A549 (cell line): ENCODE results near the gene TMC5. TPM values are rescaled to one million over a fixed set of nuclear protein-coding genes. Genes with fewer than 3 reads are reported as not detected.

Source experiments
- ATAC-seq, 2 experiments: fragments of 200-7000 bp in 1 of 2; fragments of >200 bp in 1 of 2; cut with Nextera tagmentation in 1 of 2; cut with Tn5 transposase in 1 of 2; 3 replicates each; pipeline versions ENCODE4 v1.8.0 to v1.9.1; 2018 to 2020; ENCODE audit warnings: mild to moderate bottlenecking in 1 of 2, moderate library complexity in 1 of 2
- CTCF ChIA-PET: fragments of 300-600 bp; sonication (Branson Sonifier 250); formaldehyde crosslinking; extraction: SDS; loops from one replicate; lab custom pipeline; 2021; ENCODE audit warnings: antibody characterized with exemption, inconsistent platforms; lab: Yijun Ruan, JAX
- POLR2A ChIA-PET: fragments of 350-600 bp; formaldehyde crosslinking; extraction: SDS; loops from one replicate; lab custom pipeline; 2021; ENCODE audit warnings: antibody characterized with exemption, inconsistent platforms; lab: Yijun Ruan, JAX
- DNase-seq, 2 experiments: peaks; one replicate each; pipeline versions ENCODE4 v3.0.0 to v3.0.0-alpha.2; 2011 to 2016; ENCODE audit warnings: low read depth in 1 of 2, low spot score in 1 of 2
- FAIRE-seq: peaks from 2 replicates; lab custom pipeline; 2011; peaks lifted over from hg19 to GRCh38; lab: Jason Lieb, UNC
- H3K27ac ChIP-seq, 2 experiments: fragments of >200 bp; sonication (Bioruptor Twin); formaldehyde crosslinking; 3 replicates each; pipeline ENCODE4 v1.5.1; 2016 to 2017
- H3K4me1 ChIP-seq: fragments of >200 bp; sonication (Bioruptor Twin); formaldehyde crosslinking; 3 replicates; pipeline ENCODE4 v1.6.1; 2016
- H3K4me2 ChIP-seq: fragments of >200 bp; sonication (Bioruptor Twin); formaldehyde crosslinking; 3 replicates; pipeline ENCODE4 v1.6.1; 2016
- H3K4me3 ChIP-seq: fragments of >200 bp; sonication (Bioruptor Twin); formaldehyde crosslinking; 3 replicates; pipeline ENCODE4 v1.5.1; 2016
- H3K9me3 ChIP-seq: fragments of >200 bp; sonication (Bioruptor Twin); formaldehyde crosslinking; 3 replicates; pipeline ENCODE4 v1.6.1; 2016
- BHLHE40 ChIP-seq: IDR thresholded peaks from 2 replicates; pipeline ENCODE4 v1.6.1; 2012; ENCODE audit warnings: low read depth, low read length, inconsistent platforms
- CBX2 ChIP-seq: fragments of 200-600 bp; sonication (generic); IDR thresholded peaks from 2 replicates; pipeline ENCODE4 v1.6.1; 2016; ENCODE audit warnings: low read depth, mild to moderate bottlenecking, borderline replicate concordance
- CBX8 ChIP-seq: fragments of 200-600 bp; sonication (generic); IDR thresholded peaks from 2 replicates; pipeline ENCODE4 v1.6.1; 2016
- CEBPB ChIP-seq, 2 experiments: fragments of >200 bp in 1 of 2; sonication (Bioruptor Twin) in 1 of 2; formaldehyde crosslinking in 1 of 2; IDR thresholded peaks; 2 replicates each; pipeline ENCODE4 v1.6.1; 2012 to 2016
- EHF ChIP-seq: fragments of 250-450 bp; sonication (Bioruptor Pico); IDR thresholded peaks from 2 replicates; pipeline ENCODE4 v1.5.0; 2020; ENCODE audit warnings: mild to moderate bottlenecking
- EHMT2 ChIP-seq: fragments of 200-600 bp; sonication (generic); IDR thresholded peaks from 2 replicates; pipeline ENCODE4 v1.6.1; 2016; ENCODE audit warnings: antibody characterized with exemption, low read depth, mild to moderate bottlenecking, moderate library complexity
- FOSB ChIP-seq: fragments of 250-450 bp; sonication (Bioruptor Pico); IDR thresholded peaks from 2 replicates; pipeline ENCODE4 v1.5.0; 2020; ENCODE audit warnings: mild to moderate bottlenecking, moderate library complexity
- GATA3 ChIP-seq: IDR thresholded peaks from 2 replicates; pipeline ENCODE4 v1.6.1; 2012; ENCODE audit warnings: borderline replicate concordance
- HOXA7 ChIP-seq: fragments of 250-450 bp; sonication (Bioruptor Pico); IDR thresholded peaks from 2 replicates; pipeline ENCODE4 v1.5.0; 2020; ENCODE audit warnings: mild to moderate bottlenecking, moderate library complexity
- JUN ChIP-seq, 2 experiments: fragments of >200 bp; sonication (Bioruptor Twin); formaldehyde crosslinking; IDR thresholded peaks; 2 replicates in 1 of 2; 3 replicates in 1 of 2; pipeline ENCODE4 v1.6.1; 2016 to 2017
- JUNB ChIP-seq: fragments of >200 bp; sonication (Bioruptor Twin); formaldehyde crosslinking; IDR thresholded peaks from 2 replicates; pipeline ENCODE4 v1.6.1; 2016
- MAZ ChIP-seq: fragments of 150-350 bp; IDR thresholded peaks from 2 replicates; pipeline ENCODE4 v1.6.1; 2014; ENCODE audit warnings: antibody characterized with exemption, low read depth, low read length, borderline replicate concordance
- NFE2L2 ChIP-seq: fragments of 150-350 bp; conservative IDR thresholded peaks from 2 replicates; pipeline ENCODE4 v1.6.1; 2014; ENCODE audit warnings: low read length
- NR3C1 ChIP-seq: fragments of >200 bp; sonication (Bioruptor Twin); formaldehyde crosslinking; IDR thresholded peaks from 3 replicates; pipeline ENCODE4 v1.6.1; 2017
- PBX3 ChIP-seq: IDR thresholded peaks from 2 replicates; pipeline ENCODE4 v1.6.1; 2012
- PHF8 ChIP-seq: fragments of 200-600 bp; sonication (generic); IDR thresholded peaks from 2 replicates; pipeline ENCODE4 v1.6.1; 2016; ENCODE audit warnings: low read depth, mild to moderate bottlenecking, antibody characterized with exemption, moderate library complexity, borderline replicate concordance
- POLR2A ChIP-seq: IDR thresholded peaks from 2 replicates; pipeline ENCODE4 v1.6.1; 2012; ENCODE audit warnings: mild to moderate bottlenecking, low read length
- RARB ChIP-seq: fragments of 250-450 bp; sonication (Bioruptor Pico); IDR thresholded peaks from 2 replicates; pipeline ENCODE4 v1.8.0; 2021; ENCODE audit warnings: mild to moderate bottlenecking, moderate library complexity
- RCOR1 ChIP-seq: fragments of 150-350 bp; IDR thresholded peaks from 2 replicates; pipeline ENCODE4 v1.6.1; 2014; ENCODE audit warnings: antibody characterized with exemption, low read length, low read depth
- RFX5 ChIP-seq: fragments of 450-650 bp; IDR thresholded peaks from 2 replicates; pipeline ENCODE4 v1.7.1; 2014; ENCODE audit warnings: antibody characterized with exemption, mild to moderate bottlenecking, moderate library complexity
- SREBF2 ChIP-seq: fragments of 450-650 bp; IDR thresholded peaks from 2 replicates; pipeline ENCODE4 v1.6.1; 2014; ENCODE audit warnings: mild to moderate bottlenecking, moderate library complexity
- ZC3H11A ChIP-seq: fragments of 450-650 bp; IDR thresholded peaks from 2 replicates; pipeline ENCODE4 v1.6.1; 2014; ENCODE audit warnings: antibody characterized with exemption, mild to moderate bottlenecking
- ZFP36 ChIP-seq: fragments of 450-650 bp; IDR thresholded peaks from 2 replicates; pipeline ENCODE4 v1.6.1; 2014; ENCODE audit warnings: borderline replicate concordance; ENCODE audit not compliant: partially characterized antibody
- ZSCAN20 ChIP-seq: fragments of 250-450 bp; sonication (Bioruptor Pico); IDR thresholded peaks from 2 replicates; pipeline ENCODE4 v1.8.0; 2022; ENCODE audit warnings: mild to moderate bottlenecking, moderate library complexity
- WGBS: methylation state at CpG from one replicate; pipeline ENCODE4 v1.1.6; 2017; ENCODE audit errors: missing lambda C conversion rate; 5-methylcytosine and 5-hydroxymethylcytosine counted together
- polyA plus RNA-seq, 4 experiments: library from polyadenylated mRNA; depleted of rRNA in 3 of 4; stranded (reverse); fragments of >200 nt; fragmentation: RNase III in 1 of 4; extraction: RNeasy Plus Mini Kit Qiagen cat#74134 plus additional on column Dnase treatment in 1 of 4; gene quantifications; 2 replicates in 3 of 4; 3 replicates in 1 of 4; pipeline ENCODE4 v1.2.3, GENCODE V29; 2011 to 2017
- TF ChIP-seq, protein P1 (sequence below): fragments of >200 bp; sonication (Bioruptor Twin); formaldehyde crosslinking; IDR thresholded peaks from 3 replicates; pipeline ENCODE4 v1.6.1; 2016
- TF ChIP-seq, protein P2 (sequence below): IDR thresholded peaks from 2 replicates; pipeline ENCODE4 v1.6.1; 2012; ENCODE audit warnings: low read depth, borderline replicate concordance
- TF ChIP-seq, protein P3 (sequence below): IDR thresholded peaks from 2 replicates; pipeline ENCODE4 v1.6.1; 2012
- TF ChIP-seq, protein P4 (sequence below): fragments of 250-450 bp; sonication (Bioruptor Pico); IDR thresholded peaks from 2 replicates; pipeline ENCODE4 v1.5.0; 2020; ENCODE audit warnings: low read depth, mild to moderate bottlenecking, moderate library complexity
- TF ChIP-seq, protein P5 (sequence below): fragments of 450-650 bp; IDR thresholded peaks from 2 replicates; pipeline ENCODE4 v1.6.1; 2014; ENCODE audit warnings: antibody characterized with exemption

The TMC5 gene
- polyA plus RNA-seq, 2 of the 4 experiments (the other 2 are of a cell fraction) = 8.3 to 17.1 TPM

DNA sequence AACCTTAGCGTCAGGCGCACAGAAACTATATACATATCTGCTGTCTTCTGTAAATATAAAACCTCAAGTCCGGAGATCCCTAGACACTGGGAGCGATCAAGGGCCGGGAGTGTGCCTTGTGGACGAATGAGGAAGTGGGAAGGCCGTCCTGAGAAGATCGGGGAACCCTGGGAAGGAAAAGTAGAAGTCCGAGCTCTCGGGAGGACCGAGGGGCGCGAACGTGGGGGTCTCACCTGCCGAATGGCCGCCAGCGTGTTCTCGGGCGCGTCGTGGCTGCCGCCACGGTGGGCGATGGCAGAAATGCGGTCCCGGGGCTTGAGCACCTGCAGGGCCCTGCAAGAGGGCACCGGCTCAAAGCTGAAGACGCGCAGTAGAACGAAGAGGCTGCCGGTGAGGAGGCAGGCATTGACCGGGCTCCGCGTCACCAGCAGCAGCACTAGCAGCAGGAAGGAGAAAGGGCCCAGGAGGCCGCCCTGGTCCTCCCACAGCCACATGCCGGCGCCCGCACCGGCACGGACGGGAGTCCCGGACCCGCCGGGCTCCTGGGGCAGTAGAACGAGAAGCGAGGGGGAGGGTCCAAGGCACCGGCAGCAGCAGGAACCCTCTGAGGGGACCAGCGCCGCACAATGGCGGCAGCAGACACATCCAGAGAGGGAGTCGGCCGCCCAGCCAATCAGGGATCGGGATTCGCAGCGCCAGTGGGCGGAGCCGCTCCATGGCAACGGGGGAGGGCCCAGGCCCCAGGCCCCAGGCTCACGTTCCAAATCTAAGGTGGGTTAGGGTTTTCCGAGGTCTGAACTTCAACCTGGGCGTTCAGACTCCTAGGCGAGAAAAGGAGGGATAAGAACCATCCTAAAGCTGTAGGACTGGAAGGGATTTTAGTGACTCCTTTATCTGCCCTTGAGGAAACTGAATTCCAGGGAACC lies 104.1 kb downstream of the TMC5 start, which contains the start of gene GDE1 (continued):
- TF ChIP-seq, protein P1, sequence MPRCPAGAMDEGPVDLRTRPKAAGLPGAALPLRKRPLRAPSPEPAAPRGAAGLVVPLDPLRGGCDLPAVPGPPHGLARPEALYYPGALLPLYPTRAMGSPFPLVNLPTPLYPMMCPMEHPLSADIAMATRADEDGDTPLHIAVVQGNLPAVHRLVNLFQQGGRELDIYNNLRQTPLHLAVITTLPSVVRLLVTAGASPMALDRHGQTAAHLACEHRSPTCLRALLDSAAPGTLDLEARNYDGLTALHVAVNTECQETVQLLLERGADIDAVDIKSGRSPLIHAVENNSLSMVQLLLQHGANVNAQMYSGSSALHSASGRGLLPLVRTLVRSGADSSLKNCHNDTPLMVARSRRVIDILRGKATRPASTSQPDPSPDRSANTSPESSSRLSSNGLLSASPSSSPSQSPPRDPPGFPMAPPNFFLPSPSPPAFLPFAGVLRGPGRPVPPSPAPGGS = peak; percentile 78; the same call in 2 of the 3 replicates
- TF ChIP-seq POLR2A (peak; percentile 87), RCOR1 (no peak), SREBF2 (no peak), EHMT2 (no peak), ZFP36 (no peak)

DNA sequence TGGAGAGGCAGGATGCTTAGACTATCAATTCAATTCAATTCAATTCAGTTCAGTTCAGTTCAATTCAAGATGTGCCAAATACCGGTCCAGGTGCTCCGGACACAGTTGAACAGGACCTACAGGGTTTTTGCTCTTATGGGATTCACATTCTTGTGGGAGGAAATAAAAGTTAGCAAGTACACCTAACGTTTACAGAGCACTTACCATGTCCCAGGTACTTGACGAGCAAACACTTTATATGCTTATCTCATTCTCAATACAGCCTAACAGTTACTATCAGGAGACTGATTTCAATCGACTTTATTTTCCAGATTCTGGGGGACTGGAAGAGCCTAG lies 104.7 kb downstream of the TMC5 start:
- POLR2A ChIA-PET = no interaction called here
- WGBS = 34% methylated on average over 5 of the region's 5 CpGs
- Histone ChIP-seq H3K4me2 (peak overlapping the region; percentile 86), H3K27ac (peak overlapping the region; percentile 4 to 96; a peak in 4 of 6 replicates), H3K4me3 (0 out of 3 replicates have a peak overlapping the region, but pooled peaks have one; percentile 74), H3K4me1 (peaks cover 57% of the 10 kb centered on the region), H3K9me3 (no peaks in the 10 kb centered on the region)
- no peak for FAIRE-seq
- CTCF ChIA-PET = interaction anchor here (3.9 kb wide), 1 partner anchor 19 kb away, joined by 19 read pairs; no protein-coding TSS in a partner anchor
- ATAC-seq = no peak
- no peak for TF ChIP-seq PHF8
- TF ChIP-seq, protein P2, sequence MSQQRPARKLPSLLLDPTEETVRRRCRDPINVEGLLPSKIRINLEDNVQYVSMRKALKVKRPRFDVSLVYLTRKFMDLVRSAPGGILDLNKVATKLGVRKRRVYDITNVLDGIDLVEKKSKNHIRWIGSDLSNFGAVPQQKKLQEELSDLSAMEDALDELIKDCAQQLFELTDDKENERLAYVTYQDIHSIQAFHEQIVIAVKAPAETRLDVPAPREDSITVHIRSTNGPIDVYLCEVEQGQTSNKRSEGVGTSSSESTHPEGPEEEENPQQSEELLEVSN = no peak
- no peak for TF ChIP-seq EHF (CRISPR knock-in tag)
- TF ChIP-seq EHMT2 = no peak
- no peak for TF ChIP-seq ZC3H11A
- no peak for TF ChIP-seq JUN (IDR thresholded peaks at IDR 0.05)
- no peak for DNase-seq

- no peak overlapping the region for H3K4me3 ChIP-seq
- DNase-seq (no peak), ATAC-seq (no peak), FAIRE-seq (no peak)
- WGBS = 84% methylated on average over 2 of the region's 2 CpGs
- peak overlapping the region in 1 of 2 experiments; percentile 96; a peak in 3 of 6 replicates for H3K27ac ChIP-seq
- H3K4me2 ChIP-seq = no peak overlapping the region; the same call in 2 of the 3 replicates
- H3K4me1 ChIP-seq = peaks cover 53% of the 10 kb centered on the region
- no peaks in the 10 kb centered on the region for H3K9me3 ChIP-seq
- ChIA-PET CTCF (interaction anchor here (3.9 kb wide), 1 partner anchor 20 kb away, joined by 19 read pairs; no protein-coding TSS in a partner anchor), POLR2A (no interaction called here)
- TF ChIP-seq CBX8 (no peak), JUN (IDR thresholded peaks at IDR 0.05) (no peak), CEBPB (IDR thresholded peaks at IDR 0.05) (no peak), NR3C1 (no peak), HOXA7 (CRISPR knock-in tag) (no peak), GATA3 (no peak), SREBF2 (no peak), BHLHE40 (no peak)
- TF ChIP-seq, protein P3, sequence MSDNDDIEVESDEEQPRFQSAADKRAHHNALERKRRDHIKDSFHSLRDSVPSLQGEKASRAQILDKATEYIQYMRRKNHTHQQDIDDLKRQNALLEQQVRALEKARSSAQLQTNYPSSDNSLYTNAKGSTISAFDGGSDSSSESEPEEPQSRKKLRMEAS = no peak
These were observed 105.1 kb downstream of the TMC5 start for GRCh38 chr16:19522760-19523159.

DNA sequence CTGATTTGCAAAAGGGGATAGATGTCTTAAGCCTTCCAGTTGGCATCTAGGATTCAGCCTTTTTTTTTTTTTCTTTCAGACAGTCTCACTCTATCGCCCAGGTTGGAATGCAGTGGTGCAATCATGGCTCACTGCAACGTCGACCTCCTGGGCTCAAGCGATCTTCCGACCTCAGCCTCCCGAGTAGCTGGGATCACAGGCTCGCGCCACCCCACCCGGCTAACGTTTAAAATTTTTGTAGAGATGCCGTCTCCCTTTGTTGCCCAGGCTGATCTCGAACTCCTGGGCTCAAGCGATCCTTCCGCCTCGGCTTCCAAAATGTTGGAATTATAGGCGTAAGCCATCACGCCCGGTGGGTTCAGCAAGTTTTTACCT lies 105.5 kb downstream of the TMC5 start:
- ATAC-seq = no peak
- Histone ChIP-seq H3K9me3 (no peaks in the 10 kb centered on the region), H3K4me2 (peak overlapping the region; percentile 64), H3K4me3 (no peak overlapping the region; the same call in 2 of the 3 replicates), H3K27ac (peak overlapping the region in 1 of 2 experiments; percentile 96; a peak in 2 of 6 replicates), H3K4me1 (peaks cover 49% of the 10 kb centered on the region)
- FAIRE-seq = no peak
- DNase-seq = no peak
- ChIA-PET POLR2A (interaction anchor here (0.5 to 1.8 kb wide), 2 partner anchors 32 to 365 kb away, joined by 3 to 15 read pairs; partner anchors contain the start of gene VPS35L), CTCF (no interaction called here)
- WGBS = 61% methylated on average over 18 of the region's 18 CpGs
- TF ChIP-seq, protein P4, sequence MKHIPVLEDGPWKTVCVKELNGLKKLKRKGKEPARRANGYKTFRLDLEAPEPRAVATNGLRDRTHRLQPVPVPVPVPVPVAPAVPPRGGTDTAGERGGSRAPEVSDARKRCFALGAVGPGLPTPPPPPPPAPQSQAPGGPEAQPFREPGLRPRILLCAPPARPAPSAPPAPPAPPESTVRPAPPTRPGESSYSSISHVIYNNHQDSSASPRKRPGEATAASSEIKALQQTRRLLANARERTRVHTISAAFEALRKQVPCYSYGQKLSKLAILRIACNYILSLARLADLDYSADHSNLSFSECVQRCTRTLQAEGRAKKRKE = no peak
- TF ChIP-seq PBX3 = no peak
- no peak for TF ChIP-seq NFE2L2
- no peak for TF ChIP-seq JUNB
- TF ChIP-seq FOSB (CRISPR knock-in tag) = no peak
- TF ChIP-seq ZSCAN20 (CRISPR knock-in tag) = no peak
- no peak for TF ChIP-seq RFX5
- no peak for TF ChIP-seq CBX2
- no peak for TF ChIP-seq MAZ
- no peak for TF ChIP-seq RARB (CRISPR knock-in tag)
- no peak for TF ChIP-seq EHF (CRISPR knock-in tag)
- TF ChIP-seq, protein P5, sequence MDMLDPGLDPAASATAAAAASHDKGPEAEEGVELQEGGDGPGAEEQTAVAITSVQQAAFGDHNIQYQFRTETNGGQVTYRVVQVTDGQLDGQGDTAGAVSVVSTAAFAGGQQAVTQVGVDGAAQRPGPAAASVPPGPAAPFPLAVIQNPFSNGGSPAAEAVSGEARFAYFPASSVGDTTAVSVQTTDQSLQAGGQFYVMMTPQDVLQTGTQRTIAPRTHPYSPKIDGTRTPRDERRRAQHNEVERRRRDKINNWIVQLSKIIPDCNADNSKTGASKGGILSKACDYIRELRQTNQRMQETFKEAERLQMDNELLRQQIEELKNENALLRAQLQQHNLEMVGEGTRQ = no peak
